ENCODE data around the gene RNU2-1. TPM values are rescaled to one million over a fixed set of nuclear protein-coding genes. Genes with fewer than 3 reads are reported as not detected.
"Not testable (repeated sequence)": the region's sequence is repeated elsewhere in the genome, so short reads cannot be mapped to it uniquely, and the experiment has no call there.

The RNU2-1 gene
- total and polyA plus RNA-seq, 2 of the 13 experiments (the other 11 are each of a cell fraction or from before 2014, with no cell fraction given), result not detected

DNA sequence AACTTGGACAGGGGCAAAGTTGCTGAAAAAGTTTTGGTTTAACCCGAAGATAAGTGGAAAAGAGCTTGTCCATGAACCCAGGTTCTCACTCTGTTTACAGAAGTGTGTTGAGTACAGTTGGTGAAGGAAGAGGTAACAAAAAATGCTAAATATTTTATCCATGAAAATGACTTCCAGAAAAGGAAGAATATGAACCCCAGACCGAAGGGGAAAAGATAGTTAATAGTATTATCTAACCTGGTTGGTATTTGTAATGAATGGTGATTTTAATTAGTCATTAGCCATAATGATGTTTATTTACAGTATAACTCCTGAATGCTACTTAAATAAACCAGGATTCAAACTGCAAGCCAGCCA is 22.7 kb downstream of the RNU2-1 start (continued):
- TF ChIP-seq PHF21A (CRISPR knock-in tag; IDR thresholded peaks at IDR 0.05), result peak; percentile 49
- TF ChIP-seq ZSCAN30 (CRISPR knock-in tag; IDR thresholded peaks at IDR 0.05), result no peak
- TF ChIP-seq ZNF354B (CRISPR knock-in tag; IDR thresholded peaks at IDR 0.05), result peak; percentile 39; the same call in 1 of the 2 replicates
- TF ChIP-seq, protein P1, sequence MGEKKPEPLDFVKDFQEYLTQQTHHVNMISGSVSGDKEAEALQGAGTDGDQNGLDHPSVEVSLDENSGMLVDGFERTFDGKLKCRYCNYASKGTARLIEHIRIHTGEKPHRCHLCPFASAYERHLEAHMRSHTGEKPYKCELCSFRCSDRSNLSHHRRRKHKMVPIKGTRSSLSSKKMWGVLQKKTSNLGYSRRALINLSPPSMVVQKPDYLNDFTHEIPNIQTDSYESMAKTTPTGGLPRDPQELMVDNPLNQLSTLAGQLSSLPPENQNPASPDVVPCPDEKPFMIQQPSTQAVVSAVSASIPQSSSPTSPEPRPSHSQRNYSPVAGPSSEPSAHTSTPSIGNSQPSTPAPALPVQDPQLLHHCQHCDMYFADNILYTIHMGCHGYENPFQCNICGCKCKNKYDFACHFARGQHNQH (CRISPR knock-in tag; IDR thresholded peaks at IDR 0.05), result peak; percentile 11; the same call in 1 of the 2 replicates
- no peak for TF ChIP-seq YY1 (IDR thresholded peaks at IDR 0.05; ENCODE audit: insufficient read depth, insufficient replicate concordance, low read depth, low read length)
- 0 out of 2 replicates have a peak, but pooled peaks have one; percentile 2 for TF ChIP-seq KAT8 (CRISPR knock-in tag; IDR thresholded peaks at IDR 0.05)
- peak; percentile 89 for TF ChIP-seq RORA (CRISPR knock-in tag; IDR thresholded peaks at IDR 0.05)
- TF ChIP-seq TCF7 (IDR thresholded peaks at IDR 0.05; ENCODE audit: low read depth), result no peak
- TF ChIP-seq MIER3 (CRISPR knock-in tag; IDR thresholded peaks at IDR 0.05; ENCODE audit: borderline replicate concordance), result 0 out of 2 replicates have a peak, but pooled peaks have one; percentile 12
- no peak for TF ChIP-seq ZBTB42 (CRISPR knock-in tag; IDR thresholded peaks at IDR 0.05)

DNA sequence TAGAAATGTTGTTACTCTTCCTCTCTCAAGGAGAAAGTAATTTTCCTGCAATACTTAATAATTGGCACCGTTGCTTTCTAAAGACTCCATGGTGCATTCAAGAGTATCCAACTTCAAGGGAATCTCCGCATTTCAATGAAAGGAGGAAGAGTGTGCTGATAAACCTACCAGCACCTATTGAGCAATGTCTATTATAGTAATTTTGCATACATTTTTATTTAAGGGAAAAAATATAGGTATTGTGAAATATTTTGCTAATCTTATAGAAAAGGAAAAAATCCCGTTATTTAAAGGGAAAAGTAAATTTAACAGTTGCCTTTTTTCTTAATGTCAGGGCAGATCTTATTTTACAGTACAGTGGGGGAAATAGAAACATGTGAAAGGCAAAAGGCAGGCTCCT is 23.2 kb downstream of the RNU2-1 start:
- Histone ChIP-seq H3K79me2 (ENCODE audit: insufficient read depth, low read length) (peaks cover 27% of the 10 kb centered on the region), H3K4me3 (replicated peaks in 1 of 3; ENCODE audit: insufficient read depth in 1 of 3, low read depth in 2 of 3, low read length in 3 of 3) (peak overlapping the region; percentile 77 to 98 (median 77); a peak in 4 of 6 replicates), H2AFZ (ENCODE audit: low read length) (no peak overlapping the region), H3K9me3 (ENCODE audit: low read length) (no peaks in the 10 kb centered on the region), H3K36me3 (replicated peaks in 1 of 2; ENCODE audit: control insufficient read depth in 1 of 2, insufficient read depth in 2 of 2, low read length in 2 of 2) (peaks cover 5 to 46% of the 10 kb centered on the region in 2 experiments; a peak in 4 of 5 replicates), H3K27me3 (ENCODE audit: control insufficient read depth in 1 of 2, insufficient read depth in 2 of 2, low read length in 2 of 2) (no peaks in the 10 kb centered on the region; a peak in 1 of 5 replicates), H3K27ac (ENCODE audit: extremely low read length, insufficient read depth, low read length) (peak overlapping the region; percentile 80), H3K4me2 (ENCODE audit: low read depth, low read length) (peak overlapping the region; percentile 98), H3K9ac (ENCODE audit: insufficient read depth, low read depth, low read length) (peak overlapping the region; percentile 75), H4K20me1 (ENCODE audit: insufficient read depth, low read length) (no peaks in the 10 kb centered on the region), H3K4me1 (ENCODE audit: insufficient read depth, low read length) (peaks cover 50% of the 10 kb centered on the region)
- BruUV-seq (replicated peaks), result no TSS peak
- 60% methylated on average over 3 of the region's 3 CpGs for WGBS (ENCODE audit: low lambda C conversion rate)
- FAIRE-seq (no peak), DNase-seq (ENCODE audit: low spot score) (no peak), ATAC-seq (no peak)
- intact Hi-C loops (cut with micrococcal nuclease; ENCODE audit: unreplicated experiment), result loop anchor here (5.0 kb wide), 1 partner anchor 188 kb away; the partner anchor contains the start of gene VAT1
- TF ChIP-seq KAT8 (CRISPR knock-in tag; IDR thresholded peaks at IDR 0.05) (no peak), CEBPB (IDR thresholded peaks at IDR 0.05; ENCODE audit: borderline replicate concordance, low read depth, low read length) (peak; percentile 71; the same call in 1 of the 2 replicates), CREB1 (IDR thresholded peaks at IDR 0.05) (no peak), CREB1 (CRISPR knock-in tag; IDR thresholded peaks at IDR 0.05) (0 out of 2 replicates have a peak, but pooled peaks have one; percentile 3)
- CTCF ChIA-PET (ENCODE audit: low intra/inter-chr PET ratio, low total read pairs), result no interaction called here
- in situ Hi-C loops (cut with HindIII; ENCODE audit: extremely low pct_ligation_motif_present, low pct_unique_long_range_greater_than_20kb), result no loop called here
- POLR2A ChIA-PET, result interaction anchor here (1.7 to 7.6 kb wide), 8 partner anchors 10 to 189 kb away, joined by 7 to 93 read pairs (median 30); partner anchors contain the start of genes NBR1 and VAT1

GRCh38 chr17:43203013-43203412 is 30.8 kb downstream of the RNU2-1 start:
- H4K20me1 ChIP-seq (ENCODE audit: insufficient read depth, low read length); BruUV-seq (replicated peaks); intact Hi-C loops (cut with micrococcal nuclease; ENCODE audit: unreplicated experiment); DNase-seq (ENCODE audit: low spot score); FAIRE-seq; CTCF ChIA-PET (ENCODE audit: low intra/inter-chr PET ratio, low total read pairs); H3K27me3 ChIP-seq (ENCODE audit: control insufficient read depth in 1 of 2, insufficient read depth in 2 of 2, low read length in 2 of 2); ATAC-seq; H3K9me3 ChIP-seq (ENCODE audit: low read length); H3K4me3 ChIP-seq (replicated peaks in 1 of 3; ENCODE audit: insufficient read depth in 1 of 3, low read depth in 2 of 3, low read length in 3 of 3); H3K79me2 ChIP-seq (ENCODE audit: insufficient read depth, low read length); H2AFZ ChIP-seq (ENCODE audit: low read length); H3K9ac ChIP-seq (ENCODE audit: insufficient read depth, low read depth, low read length); H3K27ac ChIP-seq (ENCODE audit: extremely low read length, insufficient read depth, low read length); in situ Hi-C loops (cut with HindIII; ENCODE audit: extremely low pct_ligation_motif_present, low pct_unique_long_range_greater_than_20kb); H3K4me2 ChIP-seq (ENCODE audit: low read depth, low read length): not testable (repeated sequence)
- peaks cover 14% of the 10 kb centered on the region; the same call in 1 of the 2 replicates for H3K4me1 ChIP-seq (ENCODE audit: insufficient read depth, low read length)
- 97% methylated on average over 3 of the region's 3 CpGs for WGBS (ENCODE audit: low lambda C conversion rate)
- H3K36me3 ChIP-seq (replicated peaks in 1 of 2; ENCODE audit: control insufficient read depth in 1 of 2, insufficient read depth in 2 of 2, low read length in 2 of 2), result peaks cover 35 to 77% of the 10 kb centered on the region in 2 experiments
- POLR2A ChIA-PET, result interaction anchor here (0.7 to 7.4 kb wide), 4 partner anchors 9 to 76 kb away, joined by 3 to 44 read pairs (median 3); partner anchors contain the start of gene TMEM106A
